GM18873 (cell line): ENCODE measurements around the gene DPEP2.

Experiments
- ATAC-seq: cut with Tn5 transposase; IDR thresholded peaks from one replicate; pipeline ENCODE4 v1.9.1; 2021; ENCODE audit warnings: mild to moderate bottlenecking, moderate library complexity, moderate number of reproducible peaks; ENCODE audit not compliant: unreplicated experiment, low FRiP score

DPEP2 gene

GRCh38 chr16:67957622-67958021 lies 41.7 kb downstream of the DPEP2 start:
- ATAC-seq, result no peak

GRCh38 chr16:67954421-67955196 lies 44.7 kb downstream of the DPEP2 start:
- ATAC-seq, result no peak

GRCh38 chr16:67953641-67954375 lies 45.5 kb downstream of the DPEP2 start:
- no peak for ATAC-seq

GRCh38 chr16:67951485-67951884 lies 47.8 kb downstream of the DPEP2 start:
- ATAC-seq, result no peak

GRCh38 chr16:67950335-67950843 lies 48.9 kb downstream of the DPEP2 start:
- no peak for ATAC-seq

GRCh38 chr16:67949645-67950044 lies 49.6 kb downstream of the DPEP2 start:
- no peak for ATAC-seq

- no peak for ATAC-seq
Measured at GRCh38 chr16:67948015-67948414, 51.3 kb downstream of the DPEP2 start.

GRCh38 chr16:67946966-67947558 lies 52.2 kb downstream of the DPEP2 start:
- no peak for ATAC-seq

GRCh38 chr16:67946128-67946569 lies 53.1 kb downstream of the DPEP2 start:
- ATAC-seq, result no peak

- no peak for ATAC-seq
Measured at GRCh38 chr16:67945392-67945933, 53.8 kb downstream of the DPEP2 start.

- no peak for ATAC-seq
Measured at GRCh38 chr16:67944690-67945391, 54.4 kb downstream of the DPEP2 start.

GRCh38 chr16:67943619-67944504 lies 55.4 kb downstream of the DPEP2 start, which contains the start of gene LCAT:
Gene LCAT (minus strand): TSS chr16:67944120. CDS start chr16:67944101, 19 bp downstream.
- no peak for ATAC-seq

- no peak for ATAC-seq
Measured at GRCh38 chr16:67943256-67943618, 56.0 kb downstream of the DPEP2 start.

- no peak for ATAC-seq
Measured at GRCh38 chr16:67942510-67943255, 56.6 kb downstream of the DPEP2 start.

GRCh38 chr16:67942200-67942509 lies 57.1 kb downstream of the DPEP2 start:
- no peak for ATAC-seq

- ATAC-seq, result no peak
Measured at GRCh38 chr16:67941469-67942199, 57.6 kb downstream of the DPEP2 start.

- no peak for ATAC-seq
Measured at GRCh38 chr16:67940446-67941089, 58.7 kb downstream of the DPEP2 start.
